Vagina (tissue), 2 donors: ENCODE measurements around the gene NDUFAF7. TPM values are rescaled to one million over a fixed set of nuclear protein-coding genes. Genes with fewer than 3 reads are reported as not detected.
"Not testable (repeated sequence)": the region's sequence is repeated elsewhere in the genome, so short reads cannot be mapped to it uniquely, and the experiment has no call there.

Experiments
- DNase-seq, 2 donors: peaks; one replicate each; pipeline ENCODE4 v3.0.0-alpha.2; 2017; ENCODE audit errors: extremely low spot score in 2 of 2
- H3K27ac ChIP-seq: fragments of 200-600 bp; sonication (generic); one replicate; pipeline ENCODE4 v1.5.1; 2019
- H3K27me3 ChIP-seq: fragments of 200-600 bp; sonication (generic); one replicate; pipeline ENCODE4 v1.5.1; 2019
- H3K36me3 ChIP-seq, 2 donors: fragments of 200-600 bp; sonication (generic); one replicate each; pipeline ENCODE4 v1.5.1; 2017 to 2019
- H3K4me1 ChIP-seq: fragments of 200-600 bp; sonication (generic); one replicate; pipeline ENCODE4 v1.5.1; 2019
- H3K4me3 ChIP-seq, 2 donors: fragments of 200-600 bp; sonication (generic); 1 replicate in 1 of 2; 2 replicates in 1 of 2; pipeline ENCODE4 v1.5.1; 2016 to 2019
- H3K9me3 ChIP-seq: fragments of 200-600 bp; sonication (generic); one replicate; pipeline ENCODE4 v1.5.1; 2019
- POLR2A ChIP-seq, 2 donors: fragments of 450-650 bp; IDR thresholded peaks; one replicate each; pipeline ENCODE4 v1.6.1; 2017; ENCODE audit warnings: antibody characterized with exemption in 2 of 2, mild to moderate bottlenecking in 2 of 2, moderate library complexity in 2 of 2
- POLR2AphosphoS5 ChIP-seq, 2 donors: sonication (generic); formaldehyde crosslinking; IDR thresholded peaks; one replicate each; pipeline ENCODE4 v1.9.0; 2017; ENCODE audit warnings: antibody characterized with exemption in 2 of 2, mild to moderate bottlenecking in 2 of 2, low read depth in 1 of 2; ENCODE audit not compliant: insufficient read depth in 1 of 2
- intact Hi-C: fragments of 100-400 bp; cut with DNase I; formaldehyde crosslinking; loops from one replicate; pipeline ENCODE4 v1.15.1; 2023
- total RNA-seq: library from RNA; depleted of rRNA; stranded (reverse); fragments of >200 nt; gene quantifications from one replicate; pipeline ENCODE4 v1.2.3, GENCODE V29; 2016
- TF ChIP-seq, protein P1 (sequence below), 3 experiments: fragments of 450-650 bp in 2 of 3; fragments of 200-600 bp in 1 of 3; sonication (generic) in 1 of 3; IDR thresholded peaks; one replicate each; pipeline ENCODE4 v1.5.1; 2017 to 2019; ENCODE audit warnings: antibody characterized with exemption in 3 of 3, mild to moderate bottlenecking in 2 of 3, moderate library complexity in 2 of 3

Gene NDUFAF7
- total RNA-seq, 1 donor from 2014 or later, result 18.4 TPM

DNA sequence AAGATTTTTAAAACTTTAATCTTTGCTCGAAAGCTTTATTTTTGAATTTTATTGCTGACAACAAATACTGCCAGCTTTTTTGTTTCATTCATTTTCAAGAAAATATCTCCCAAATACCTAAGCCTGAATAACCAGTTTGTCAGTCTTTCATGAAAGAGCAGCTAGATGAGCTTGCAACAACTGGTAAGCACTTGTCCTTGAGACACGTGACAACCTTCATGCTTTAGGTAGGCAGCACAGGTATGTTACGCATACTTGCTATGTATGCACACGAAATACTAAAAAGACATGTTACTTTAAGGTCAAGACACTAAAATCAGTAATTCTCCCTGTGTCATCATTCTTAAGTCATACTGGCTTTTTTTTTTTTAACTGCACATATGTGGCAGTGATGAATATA is 12.4 kb upstream of the NDUFAF7 start:
- Histone ChIP-seq H3K27ac (no peak overlapping the region), H3K27me3 (no peaks in the 10 kb centered on the region), H3K4me3 (no peak overlapping the region), H3K9me3 (no peaks in the 10 kb centered on the region), H3K36me3 (peaks cover 0 to 69% of the 10 kb centered on the region in 2 donors), H3K4me1 (peaks cover 4% of the 10 kb centered on the region)
- TF ChIP-seq, protein P1, sequence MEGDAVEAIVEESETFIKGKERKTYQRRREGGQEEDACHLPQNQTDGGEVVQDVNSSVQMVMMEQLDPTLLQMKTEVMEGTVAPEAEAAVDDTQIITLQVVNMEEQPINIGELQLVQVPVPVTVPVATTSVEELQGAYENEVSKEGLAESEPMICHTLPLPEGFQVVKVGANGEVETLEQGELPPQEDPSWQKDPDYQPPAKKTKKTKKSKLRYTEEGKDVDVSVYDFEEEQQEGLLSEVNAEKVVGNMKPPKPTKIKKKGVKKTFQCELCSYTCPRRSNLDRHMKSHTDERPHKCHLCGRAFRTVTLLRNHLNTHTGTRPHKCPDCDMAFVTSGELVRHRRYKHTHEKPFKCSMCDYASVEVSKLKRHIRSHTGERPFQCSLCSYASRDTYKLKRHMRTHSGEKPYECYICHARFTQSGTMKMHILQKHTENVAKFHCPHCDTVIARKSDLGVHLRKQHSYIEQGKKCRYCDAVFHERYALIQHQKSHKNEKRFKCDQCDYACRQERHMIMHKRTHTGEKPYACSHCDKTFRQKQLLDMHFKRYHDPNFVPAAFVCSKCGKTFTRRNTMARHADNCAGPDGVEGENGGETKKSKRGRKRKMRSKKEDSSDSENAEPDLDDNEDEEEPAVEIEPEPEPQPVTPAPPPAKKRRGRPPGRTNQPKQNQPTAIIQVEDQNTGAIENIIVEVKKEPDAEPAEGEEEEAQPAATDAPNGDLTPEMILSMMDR (IDR thresholded peaks at IDR 0.05), result no peak
- TF ChIP-seq POLR2AphosphoS5 (IDR thresholded peaks at IDR 0.05; ENCODE audit: insufficient read depth in 1 of 2, low read depth in 1 of 2), result peak in 1 of 2 donors; percentile 90
- intact Hi-C loops, result no loop called here
- DNase-seq, result no peak

DNA sequence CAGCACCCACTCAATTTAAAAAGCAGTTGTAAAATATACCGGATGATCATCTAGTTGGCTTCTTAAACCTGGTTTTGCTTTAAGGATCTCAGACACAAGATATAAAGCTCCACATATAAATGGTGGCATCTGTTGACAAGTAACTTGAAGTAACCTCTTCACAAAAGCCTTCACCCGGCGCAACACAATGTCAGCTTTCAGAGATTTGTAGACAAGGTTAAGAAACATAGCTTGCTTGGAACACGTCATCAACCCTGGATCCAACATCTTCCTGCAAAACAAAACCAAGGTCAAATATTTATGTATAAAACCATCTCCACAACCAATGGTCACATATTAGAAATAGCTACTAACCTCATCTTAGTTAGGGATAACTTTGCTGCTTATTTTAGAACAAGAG is 8.3 kb upstream of the NDUFAF7 start:
- peaks cover 0 to 46% of the 10 kb centered on the region in 2 donors for H3K36me3 ChIP-seq
- TF ChIP-seq, protein P1 (IDR thresholded peaks at IDR 0.05), result no peak
- TF ChIP-seq POLR2AphosphoS5 (IDR thresholded peaks at IDR 0.05; ENCODE audit: insufficient read depth in 1 of 2, low read depth in 1 of 2) (no peak), POLR2A (IDR thresholded peaks at IDR 0.05) (no peak)
- peaks cover 22% of the 10 kb centered on the region for H3K4me1 ChIP-seq
- intact Hi-C loops, result no loop called here
- no peak for DNase-seq
- no peak overlapping the region for H3K4me3 ChIP-seq
- H3K27ac ChIP-seq, result no peak overlapping the region
- no peaks in the 10 kb centered on the region for H3K27me3 ChIP-seq
- no peaks in the 10 kb centered on the region for H3K9me3 ChIP-seq

DNA sequence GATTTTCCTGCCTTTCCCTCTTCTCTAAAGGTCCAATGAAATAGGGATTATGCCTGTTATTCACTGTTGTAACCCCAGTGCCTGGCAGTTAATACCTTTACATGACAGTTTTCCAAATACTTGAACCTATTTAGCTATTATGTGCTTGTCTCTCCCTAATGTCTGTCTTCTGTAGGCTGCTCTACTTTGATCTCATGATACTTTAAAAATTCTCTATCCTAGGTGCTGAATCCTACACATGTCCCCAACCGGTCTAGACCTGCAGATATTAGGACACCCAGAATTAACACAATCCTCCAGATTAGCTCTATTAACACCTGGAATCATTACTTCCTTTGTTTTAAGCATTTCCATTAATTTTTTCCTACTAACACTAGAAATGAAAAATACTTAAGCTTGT is 7.4 kb upstream of the NDUFAF7 start:
- intact Hi-C loops, result no loop called here
- Histone ChIP-seq H3K27ac (no peak overlapping the region), H3K4me1 (peaks cover 22% of the 10 kb centered on the region), H3K36me3 (peaks cover 0 to 50% of the 10 kb centered on the region in 2 donors), H3K4me3 (no peak overlapping the region), H3K9me3 (no peaks in the 10 kb centered on the region), H3K27me3 (no peaks in the 10 kb centered on the region)
- TF ChIP-seq, protein P1 (IDR thresholded peaks at IDR 0.05), result no peak
- no peak for TF ChIP-seq POLR2AphosphoS5 (IDR thresholded peaks at IDR 0.05; ENCODE audit: insufficient read depth in 1 of 2, low read depth in 1 of 2)
- no peak for TF ChIP-seq POLR2A (IDR thresholded peaks at IDR 0.05)
- no peak for DNase-seq

DNA sequence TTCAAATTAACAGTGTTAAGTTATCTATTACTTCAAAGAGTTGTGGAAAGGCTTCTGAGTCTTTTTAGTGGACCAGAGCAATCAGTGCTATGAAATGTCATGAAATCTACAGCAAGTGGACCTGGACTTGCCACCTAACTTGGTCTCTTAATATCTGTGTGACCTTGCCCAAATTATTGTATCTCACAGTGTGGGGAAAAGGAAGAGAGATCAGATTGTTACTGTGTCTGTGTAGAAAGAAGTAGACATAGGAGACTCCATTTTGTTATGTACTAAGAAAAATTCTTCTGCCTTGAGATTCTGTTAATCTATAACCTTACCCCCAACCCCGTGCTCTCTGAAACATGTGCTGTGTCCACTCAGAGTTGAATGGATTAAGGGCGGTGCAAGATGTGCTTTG is 6.3 kb upstream of the NDUFAF7 start:
- H3K36me3 ChIP-seq, result peaks cover 0 to 45% of the 10 kb centered on the region in 2 donors
- H3K4me1 ChIP-seq, result peaks cover 31% of the 10 kb centered on the region
- DNase-seq, H3K9me3 ChIP-seq, intact Hi-C loops, H3K27ac ChIP-seq, H3K27me3 ChIP-seq, H3K4me3 ChIP-seq: not testable (repeated sequence)

DNA sequence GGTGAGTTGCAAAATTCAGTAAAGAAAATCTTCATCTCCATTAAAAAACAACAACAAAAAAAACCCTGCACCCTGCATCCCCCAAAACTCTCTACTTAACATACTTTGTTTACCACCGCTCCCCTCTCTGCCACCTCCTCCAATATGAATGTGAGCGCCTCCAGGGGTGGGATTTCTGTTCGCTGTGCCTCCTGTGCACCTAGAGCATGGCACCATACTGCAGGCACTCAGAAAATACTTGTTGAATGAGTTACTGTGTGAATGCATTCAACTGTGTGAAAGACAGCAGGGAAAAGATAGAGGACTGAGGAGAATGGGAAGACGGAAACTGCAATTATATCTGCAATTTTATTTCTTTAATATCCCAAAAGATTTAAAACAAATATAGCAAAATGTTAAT is 4.6 kb upstream of the NDUFAF7 start:
- H3K36me3 ChIP-seq, result peaks cover 0 to 28% of the 10 kb centered on the region in 2 donors
- H3K27me3 ChIP-seq, result no peaks in the 10 kb centered on the region
- no peaks in the 10 kb centered on the region for H3K9me3 ChIP-seq
- H3K27ac ChIP-seq, result no peak overlapping the region
- no peak for DNase-seq
- no peak overlapping the region for H3K4me3 ChIP-seq
- H3K4me1 ChIP-seq, result peaks cover 39% of the 10 kb centered on the region
- intact Hi-C loops, result no loop called here
- TF ChIP-seq, protein P1 (IDR thresholded peaks at IDR 0.05), result no peak
- TF ChIP-seq POLR2A (IDR thresholded peaks at IDR 0.05) (no peak), POLR2AphosphoS5 (IDR thresholded peaks at IDR 0.05; ENCODE audit: insufficient read depth in 1 of 2, low read depth in 1 of 2) (no peak)

GRCh38 chr2:37228788-37229187 is 2.7 kb upstream of the NDUFAF7 start:
- Histone ChIP-seq H3K4me1 (peaks cover 55% of the 10 kb centered on the region), H3K27ac (no peak overlapping the region), H3K27me3 (no peaks in the 10 kb centered on the region), H3K9me3 (no peaks in the 10 kb centered on the region), H3K4me3 (no peak overlapping the region), H3K36me3 (peaks cover 0 to 10% of the 10 kb centered on the region in 2 donors)
- intact Hi-C loops, result no loop called here
- no peak for DNase-seq
- TF ChIP-seq, protein P1 (IDR thresholded peaks at IDR 0.05), result no peak
- TF ChIP-seq POLR2AphosphoS5 (IDR thresholded peaks at IDR 0.05; ENCODE audit: insufficient read depth in 1 of 2, low read depth in 1 of 2) (no peak), POLR2A (IDR thresholded peaks at IDR 0.05) (no peak)
